Activated CD4-positive, CD25-positive, alpha-beta regulatory T cell (primary cell): ENCODE results near the gene AKR1C3.
"Not testable (repeated sequence)": the region's sequence is repeated elsewhere in the genome, so short reads cannot be mapped to it uniquely, and the experiment has no call there.

Experiments used
- DNase-seq, 4 experiments: peaks; one replicate each; lab custom pipeline; 2025; lab: John Stamatoyannopoulos, UW

AKR1C3 gene

DNA sequence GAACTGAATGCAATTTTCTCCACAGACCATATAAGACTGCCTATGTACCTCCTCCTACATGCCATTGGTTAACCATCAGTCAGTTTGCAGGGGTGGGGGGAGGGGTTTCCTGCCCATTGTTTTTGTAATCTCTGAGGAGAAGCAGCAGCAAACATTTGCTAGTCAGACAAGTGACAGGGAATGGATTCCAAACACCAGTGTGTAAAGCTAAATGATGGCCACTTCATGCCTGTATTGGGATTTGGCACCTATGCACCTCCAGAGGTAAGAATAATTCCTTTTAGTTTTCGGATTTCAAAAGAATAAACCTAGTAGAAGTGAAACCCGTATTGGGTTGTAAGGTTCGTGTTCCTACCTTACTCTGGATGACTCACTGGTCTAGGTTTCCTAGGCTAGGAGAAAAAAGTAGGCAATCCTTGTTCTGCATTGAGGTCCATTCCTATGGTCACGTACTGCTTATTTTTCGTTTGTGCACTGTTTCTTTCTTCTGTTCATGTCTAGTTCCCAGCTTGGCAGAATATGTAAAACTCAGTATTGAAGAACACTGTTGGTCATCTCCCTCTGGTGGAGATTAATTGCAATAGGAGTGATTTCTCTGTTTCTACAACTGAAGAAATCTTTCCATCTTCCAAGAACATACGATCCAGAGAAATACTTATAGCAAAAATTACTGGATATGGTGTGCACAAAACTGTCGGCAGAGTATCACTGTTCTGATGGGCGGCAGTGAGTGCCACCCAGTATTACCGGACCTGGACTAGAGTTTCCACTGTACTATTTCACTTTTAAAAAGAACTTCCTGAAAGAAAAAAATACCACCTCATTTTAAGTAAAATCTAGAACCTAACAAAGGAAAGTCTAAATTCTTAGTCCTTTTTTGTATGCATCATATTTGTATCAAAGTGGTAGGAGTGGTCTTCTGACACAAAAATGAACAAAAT, at the start of gene AKR1C3:
Gene AKR1C3, plus strand, starts transcription at position 150 of the 941 bp plus-strand sequence. Its CDS starts 31 bp downstream, at position 181.
- no peak for DNase-seq

DNA sequence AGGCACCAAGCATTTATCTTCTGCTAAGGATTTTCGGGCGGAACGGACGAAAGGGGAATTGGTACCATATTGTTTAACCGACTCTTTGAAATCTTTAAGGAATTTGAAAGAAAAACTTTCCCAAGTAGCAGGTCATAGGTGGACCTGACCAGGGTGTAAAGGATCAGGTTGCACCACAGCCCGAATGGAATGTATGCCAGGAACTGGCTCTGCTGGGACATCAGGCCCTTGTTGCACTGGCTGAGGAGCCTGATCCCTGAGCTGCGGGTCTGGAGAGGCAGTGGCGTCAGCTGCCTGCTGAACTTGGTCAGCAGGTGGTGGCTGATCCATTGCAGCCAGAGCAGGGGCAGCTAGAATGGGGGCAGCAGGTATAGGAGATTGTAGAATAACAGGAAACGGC, 49.1 kb upstream of the AKR1C3 start:
- no peak for DNase-seq

DNA sequence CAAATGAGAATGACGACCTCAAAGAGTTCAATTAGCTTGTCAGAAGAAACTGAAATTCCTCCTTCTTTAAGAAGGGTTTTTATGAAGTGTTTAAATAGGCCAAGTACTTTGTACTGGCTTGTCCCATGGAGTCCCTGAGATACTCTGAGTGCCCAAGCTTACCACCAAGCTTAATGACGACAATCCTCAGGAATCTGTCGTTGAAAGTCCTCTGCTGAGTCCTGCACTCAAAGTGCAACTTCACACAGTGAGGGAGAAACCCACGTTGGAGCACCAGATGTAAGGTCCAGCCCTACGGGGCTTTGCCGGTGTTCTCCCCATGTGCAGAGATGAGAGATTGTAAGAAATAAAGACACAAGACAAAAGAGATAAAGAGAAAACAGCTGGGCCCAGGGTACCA, 47.8 kb upstream of the AKR1C3 start:
- no peak for DNase-seq

DNA sequence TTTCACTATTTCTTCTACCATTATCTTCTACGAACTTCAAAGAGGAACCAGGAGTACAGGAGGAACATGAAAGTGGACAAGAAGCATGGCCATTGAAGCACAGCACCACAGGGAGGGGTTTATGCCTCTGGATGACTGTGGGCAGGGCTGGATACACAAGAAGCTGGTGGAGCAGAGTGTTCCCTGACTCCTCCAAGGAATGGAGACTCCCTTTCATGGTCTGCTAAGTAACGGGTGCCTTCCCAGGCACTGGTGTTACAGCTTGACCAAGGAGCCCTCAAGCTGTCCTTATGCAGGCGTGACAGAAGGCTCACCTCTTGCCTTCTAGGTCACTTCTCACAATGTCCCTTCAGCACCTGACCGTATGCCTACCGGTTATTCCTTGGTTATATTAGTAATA, 47.2 kb upstream of the AKR1C3 start:
- not testable (repeated sequence) for DNase-seq

DNA sequence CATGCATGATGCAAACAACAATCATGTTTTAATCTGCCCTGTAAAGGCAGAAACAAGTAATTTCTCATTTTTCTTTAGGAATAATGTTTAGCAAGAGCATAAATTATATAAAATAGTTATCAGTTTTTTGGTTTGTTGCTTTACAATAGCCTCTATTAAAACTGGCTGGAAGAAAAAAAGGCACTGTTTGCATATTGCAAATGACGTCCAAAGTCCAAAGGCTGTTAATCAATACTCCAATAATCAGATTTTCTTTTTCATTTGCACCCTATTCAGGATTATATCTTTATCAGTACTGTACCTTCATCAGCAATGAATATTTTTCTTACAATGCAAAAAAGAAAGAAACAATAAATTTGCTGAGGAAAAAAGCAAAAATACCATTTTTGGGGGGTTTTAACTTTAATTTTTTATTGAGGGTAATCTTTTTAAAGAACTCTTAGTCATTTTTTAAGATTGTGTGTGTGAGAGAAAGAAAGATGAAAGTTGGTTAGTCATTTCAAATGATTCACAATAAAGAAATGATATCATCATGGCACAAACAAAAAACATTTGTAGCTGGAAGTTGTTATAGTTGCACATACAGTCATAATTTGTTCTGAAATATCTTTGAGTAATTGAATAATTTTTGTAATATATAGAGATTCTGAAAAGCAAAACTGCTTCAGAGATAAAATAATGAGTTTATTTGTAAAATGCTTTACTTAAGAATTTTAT, 46.1 kb upstream of the AKR1C3 start:
- DNase-seq = no peak

DNA sequence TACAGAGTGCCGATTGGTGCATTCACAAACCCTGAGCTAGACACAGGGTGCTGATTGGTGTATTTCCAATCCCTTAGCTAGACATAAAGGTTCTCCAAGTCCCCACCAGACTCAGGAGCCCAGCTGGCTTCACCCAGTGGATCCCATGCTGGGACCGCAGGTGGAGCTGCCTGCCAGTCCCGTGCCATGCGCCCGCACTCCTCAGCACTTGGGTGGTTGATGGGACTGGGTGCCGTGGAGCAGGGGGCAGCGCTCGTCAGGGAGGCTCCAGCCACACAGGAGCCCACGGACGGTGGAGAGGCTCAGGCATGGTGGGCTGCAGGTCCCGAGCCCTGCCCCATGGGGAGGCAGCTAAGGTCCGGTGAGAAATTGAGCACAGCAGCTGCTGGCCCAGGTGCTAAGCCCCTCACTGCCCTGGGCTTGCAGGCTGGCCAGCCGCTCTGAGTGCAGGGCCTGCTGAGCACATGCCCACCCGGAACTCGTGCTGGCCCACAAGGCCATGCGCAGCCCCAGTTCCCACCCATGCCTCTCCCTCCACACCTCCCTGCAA, 41.2 kb upstream of the AKR1C3 start:
- not testable (repeated sequence) for DNase-seq

DNA sequence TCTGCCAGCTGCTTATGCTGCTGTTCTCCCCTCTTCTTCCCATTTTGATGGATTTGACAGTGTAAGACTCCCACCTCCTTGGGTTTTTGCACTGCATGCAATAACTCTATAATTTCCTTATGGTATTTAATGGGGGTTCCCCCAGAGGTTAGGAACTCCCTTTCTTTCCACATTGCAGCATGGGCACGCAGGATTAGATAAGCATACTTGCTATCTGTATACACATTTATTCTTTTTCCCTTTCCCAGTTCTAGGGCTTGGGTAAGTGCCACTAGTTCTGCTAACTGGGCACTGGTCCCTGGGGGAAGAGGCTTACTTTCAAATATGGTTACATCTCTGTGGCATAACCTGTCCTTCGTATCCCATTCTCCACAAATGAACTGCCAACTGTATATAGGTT, 39.4 kb upstream of the AKR1C3 start:
- not testable (repeated sequence) for DNase-seq

DNA sequence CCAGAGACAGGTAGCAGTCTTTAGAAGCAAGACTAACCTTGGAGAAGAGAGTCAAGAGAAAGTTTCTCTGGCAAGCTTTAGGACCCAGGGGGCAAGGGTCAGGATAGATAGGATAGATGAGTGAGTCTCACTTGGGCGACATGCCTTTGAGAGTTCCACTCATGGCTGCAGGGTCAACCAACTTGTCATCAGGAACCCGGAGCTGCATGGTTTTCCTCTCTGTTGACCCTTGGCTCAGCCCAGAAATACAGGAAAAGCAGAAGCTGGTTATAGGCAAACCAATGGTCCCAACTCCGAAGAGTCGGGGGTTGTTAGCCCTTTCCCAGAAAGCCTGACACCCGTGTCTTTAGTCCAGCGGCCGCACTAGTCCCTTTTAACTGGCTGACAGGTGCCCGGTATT, 34.9 kb upstream of the AKR1C3 start:
- not testable (repeated sequence) for DNase-seq

DNA sequence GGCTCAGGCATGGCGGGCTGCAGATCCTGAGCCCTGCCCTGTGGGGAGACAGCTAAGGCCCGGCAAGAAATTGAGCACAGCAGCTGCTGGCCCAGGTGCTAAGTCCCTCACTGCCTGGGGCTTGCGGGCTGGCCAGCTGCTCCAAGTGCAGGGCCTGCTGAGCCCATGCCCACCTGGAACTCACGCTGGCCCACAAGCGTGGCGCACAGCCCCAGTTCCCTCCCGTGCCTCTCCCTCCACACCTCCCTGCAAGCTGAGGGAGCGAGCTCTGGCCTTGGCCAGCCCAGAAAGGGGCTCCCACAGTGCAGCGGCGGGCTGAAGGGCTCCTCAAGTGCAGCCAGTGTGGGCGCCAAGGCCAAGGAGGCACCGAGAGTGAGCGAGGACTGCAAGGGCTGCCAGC, 33.4 kb upstream of the AKR1C3 start:
- DNase-seq = not testable (repeated sequence)

DNA sequence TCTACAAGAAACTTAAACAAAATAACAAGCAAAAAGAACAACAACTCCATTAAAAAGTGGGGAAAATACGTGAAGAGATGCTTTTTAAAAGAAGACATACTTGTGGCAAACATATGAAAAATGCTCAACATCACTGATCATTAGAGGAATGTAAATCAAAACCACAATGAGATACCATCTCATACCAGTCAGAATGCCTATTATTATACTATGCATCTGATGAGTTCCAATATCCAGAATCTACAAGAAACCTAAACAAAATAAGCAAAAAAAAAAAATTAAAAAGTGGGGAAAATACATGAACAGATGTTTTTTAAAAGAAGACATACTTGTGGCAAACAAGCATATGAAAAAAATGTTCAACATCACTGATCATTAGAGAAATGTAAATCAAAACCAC, 29.6 kb upstream of the AKR1C3 start:
- no peak for DNase-seq

DNA sequence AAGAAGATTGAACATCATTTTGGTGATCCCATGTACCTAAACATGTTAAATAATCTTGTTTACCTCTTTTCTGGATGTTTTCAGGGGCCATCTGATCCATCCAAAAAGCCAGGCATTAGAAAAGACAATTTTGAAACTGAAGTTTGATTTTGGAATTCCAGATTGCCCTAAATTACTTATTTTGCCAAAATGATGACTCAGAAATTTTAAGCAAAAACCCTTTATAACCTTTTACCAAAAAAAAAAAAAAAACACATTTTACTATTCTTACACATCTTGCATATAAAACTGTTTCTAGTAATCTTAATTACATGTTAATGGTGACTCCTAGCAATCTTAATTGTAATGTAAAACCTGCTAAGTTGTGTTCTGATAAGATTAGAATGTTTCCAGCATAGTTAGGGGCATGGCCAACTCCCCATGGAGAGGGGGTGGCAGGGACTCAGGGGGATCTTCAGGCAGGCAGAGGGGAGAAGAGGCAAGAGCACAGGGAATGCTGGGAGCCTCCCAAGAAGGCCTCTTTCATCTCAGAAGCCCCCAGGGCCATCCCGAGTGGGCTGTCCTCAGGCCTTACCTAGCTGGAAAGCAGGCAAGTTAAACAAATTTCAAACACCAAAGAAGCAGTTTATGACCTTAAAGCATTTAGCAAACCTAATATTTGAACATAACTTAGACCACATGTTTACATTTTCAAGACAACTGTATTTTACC, 25.8 kb upstream of the AKR1C3 start:
- DNase-seq = no peak

DNA sequence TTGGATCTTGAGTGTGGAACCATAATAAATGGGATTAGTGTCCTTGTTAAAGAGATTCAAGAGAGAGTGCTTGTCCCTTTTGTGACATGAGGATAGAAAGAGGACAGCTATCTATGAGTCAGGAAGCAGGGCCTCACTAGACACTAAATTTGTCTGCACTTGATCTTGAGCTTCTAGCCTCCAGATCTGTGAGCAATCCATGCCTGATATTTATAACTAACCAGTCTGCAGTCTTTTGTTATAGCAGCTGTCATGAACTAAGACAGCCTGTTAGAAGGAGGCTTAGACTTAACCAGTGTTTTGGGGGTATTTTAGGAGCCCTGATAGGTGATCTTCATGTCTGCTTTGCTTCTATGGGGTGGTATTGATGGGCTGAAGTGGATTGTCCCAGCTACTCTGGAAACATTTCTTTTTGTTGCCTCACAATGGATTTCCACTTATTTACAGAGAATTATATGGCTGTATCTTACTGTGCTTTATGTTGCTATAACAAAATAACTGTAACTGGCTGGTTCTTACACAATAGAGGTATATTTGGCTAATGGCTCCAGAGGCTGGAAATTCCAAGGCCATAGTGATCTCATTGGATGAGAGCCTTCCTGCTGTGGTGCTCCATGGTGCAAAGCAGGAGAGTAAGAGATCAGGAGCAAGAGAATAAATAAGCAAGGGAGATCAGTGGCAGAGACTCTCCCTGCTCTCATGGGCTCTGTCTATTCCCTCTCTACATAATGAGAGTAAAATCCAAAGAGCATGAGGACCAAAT, 23.4 kb upstream of the AKR1C3 start:
- DNase-seq = no peak

DNA sequence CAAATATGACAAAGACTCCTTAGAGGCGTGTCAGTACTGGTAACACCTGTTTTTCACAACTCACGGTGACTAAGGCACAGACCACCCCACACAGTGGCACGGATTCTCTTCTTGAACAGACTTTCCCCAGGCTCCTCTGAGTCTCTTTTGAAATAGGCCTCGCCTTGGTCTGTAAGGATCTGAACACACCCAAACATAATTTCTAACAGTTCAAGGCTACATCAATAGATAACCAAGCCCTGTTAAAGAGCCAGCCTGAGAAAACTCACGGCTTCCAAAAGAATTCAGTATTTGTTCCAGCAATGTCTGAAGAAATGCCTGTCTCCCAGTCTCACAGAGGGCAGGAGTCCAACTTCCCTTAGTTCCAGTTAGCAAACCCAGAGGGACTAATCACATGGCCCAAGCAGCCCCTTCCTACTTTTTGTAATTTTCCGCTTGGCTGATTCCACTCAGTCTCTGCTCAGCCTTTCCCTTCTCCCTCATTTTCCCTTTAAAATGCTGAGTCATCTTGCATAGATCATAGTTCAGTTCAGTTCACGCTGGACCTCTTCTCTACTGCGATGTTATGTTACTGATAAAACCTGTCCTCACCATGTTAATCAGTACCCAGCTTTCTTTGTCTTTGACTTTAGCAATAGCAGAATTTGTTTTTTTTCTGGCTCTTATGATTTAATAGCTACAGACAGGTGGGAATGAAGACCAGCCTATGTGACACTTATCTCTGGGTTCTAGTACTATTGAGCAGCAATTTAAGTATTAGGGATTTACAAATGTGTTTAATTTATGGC, 22.6 kb upstream of the AKR1C3 start:
- no peak for DNase-seq

DNA sequence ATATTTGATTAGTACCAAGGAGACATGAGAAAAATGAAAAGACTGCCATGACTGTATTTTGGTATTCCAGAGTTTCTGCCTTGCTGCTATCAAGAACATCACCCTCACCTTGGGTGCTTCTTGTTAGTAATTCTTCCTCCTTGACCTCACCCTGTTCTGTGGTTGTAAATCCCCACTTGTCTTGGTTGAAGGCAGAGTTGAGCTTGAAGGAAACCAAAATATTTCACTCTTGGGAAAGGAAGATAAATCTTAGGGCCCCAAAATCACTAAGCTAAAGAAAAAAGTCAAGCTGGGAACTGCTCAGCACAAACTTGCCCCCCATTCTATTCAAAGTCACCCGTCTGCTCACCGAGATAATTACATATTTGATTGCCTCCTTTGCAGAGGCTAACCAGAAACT, 20.6 kb upstream of the AKR1C3 start:
- no peak for DNase-seq

DNA sequence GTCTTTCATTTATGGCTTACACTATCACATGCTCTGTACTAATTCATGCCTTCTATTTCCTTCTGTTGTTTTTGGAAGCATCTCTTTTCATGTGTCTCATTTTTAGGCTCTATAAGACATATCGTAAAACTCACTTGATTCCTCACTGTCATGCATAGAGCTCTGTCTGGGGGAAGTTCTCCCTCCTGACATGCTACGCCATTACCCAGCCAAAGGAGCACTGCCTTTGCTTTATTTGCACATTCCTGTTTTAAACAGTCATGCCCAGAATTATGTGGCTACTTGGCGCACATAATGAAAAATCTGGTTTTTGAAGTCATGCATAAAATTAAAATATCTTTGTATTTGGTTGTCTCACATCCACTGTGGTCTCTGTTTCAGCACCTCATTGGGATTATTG, 17.6 kb upstream of the AKR1C3 start:
- DNase-seq = no peak

DNA sequence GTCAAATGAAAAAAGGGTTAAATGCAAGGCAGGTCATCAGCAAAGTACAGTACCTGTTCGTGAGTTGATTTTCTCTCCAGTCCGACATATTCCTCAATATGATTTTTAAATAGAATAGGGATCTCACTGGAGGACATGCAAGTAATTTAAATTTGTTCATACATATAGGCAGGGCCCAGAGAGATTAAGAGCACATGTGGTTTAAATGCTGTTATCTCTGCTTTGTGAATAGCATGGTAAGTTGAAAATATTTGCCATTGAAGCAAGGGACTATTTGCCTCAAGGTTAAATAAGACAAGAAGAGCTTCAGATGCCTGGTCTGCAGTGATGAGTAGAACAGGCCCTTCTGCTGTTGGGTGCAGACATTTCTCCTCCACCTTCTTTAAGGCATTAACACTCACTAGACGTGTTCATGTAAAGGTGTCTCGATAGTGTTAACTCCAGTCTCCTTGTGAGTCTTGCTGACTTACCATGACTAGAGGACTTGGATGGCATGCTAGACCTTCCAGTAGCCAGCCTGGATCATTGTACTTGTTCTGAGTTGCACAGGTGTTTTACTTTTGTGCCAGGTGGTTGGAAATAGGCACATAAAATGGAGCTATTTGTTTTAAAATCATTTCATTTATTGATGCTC, 15.6 kb upstream of the AKR1C3 start:
- no peak for DNase-seq

DNA sequence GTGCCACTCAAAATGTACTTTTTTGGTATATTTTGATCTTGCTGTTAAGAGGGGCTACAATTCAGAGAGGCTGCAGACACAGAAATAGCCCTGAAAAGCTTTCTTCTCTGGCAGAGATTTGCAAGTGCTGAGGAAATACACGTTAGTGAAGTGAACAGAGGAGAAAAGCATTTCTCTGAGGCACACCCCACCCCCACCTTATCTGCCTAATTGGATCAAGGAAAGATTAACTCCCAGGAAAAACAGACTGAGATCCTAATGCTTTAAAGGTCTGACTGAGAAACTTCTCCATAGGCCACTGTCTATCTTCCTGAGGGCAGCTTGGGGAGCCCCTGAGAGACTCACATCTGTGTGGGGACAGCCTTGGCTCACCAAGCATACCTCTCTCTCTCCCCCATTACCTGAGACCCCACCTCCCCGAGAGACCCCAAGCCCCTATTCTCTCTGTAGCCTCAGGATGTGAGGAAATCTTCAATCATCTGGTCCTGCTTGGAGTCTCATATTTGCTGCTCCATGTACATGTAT, 14.8 kb upstream of the AKR1C3 start:
- no peak for DNase-seq

DNA sequence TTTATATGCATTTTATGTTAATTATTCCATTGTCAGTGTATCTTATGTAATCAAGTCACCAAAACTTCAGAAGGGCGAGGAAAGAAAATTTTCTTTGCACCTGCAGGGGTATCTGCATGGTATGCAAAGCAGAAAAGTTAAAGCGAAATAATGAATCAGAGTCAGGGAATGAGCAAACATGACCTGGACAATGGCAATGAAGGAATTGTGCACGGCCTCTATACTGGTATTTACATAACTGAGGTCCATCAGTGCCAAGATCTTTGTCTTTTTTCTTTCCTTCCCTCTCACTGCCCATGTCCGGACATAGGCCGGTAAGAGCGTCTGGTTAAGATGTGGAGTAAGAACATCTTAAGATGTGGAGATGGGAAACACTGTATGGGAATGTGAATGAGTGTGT, 14.4 kb upstream of the AKR1C3 start:
- DNase-seq = no peak

DNA sequence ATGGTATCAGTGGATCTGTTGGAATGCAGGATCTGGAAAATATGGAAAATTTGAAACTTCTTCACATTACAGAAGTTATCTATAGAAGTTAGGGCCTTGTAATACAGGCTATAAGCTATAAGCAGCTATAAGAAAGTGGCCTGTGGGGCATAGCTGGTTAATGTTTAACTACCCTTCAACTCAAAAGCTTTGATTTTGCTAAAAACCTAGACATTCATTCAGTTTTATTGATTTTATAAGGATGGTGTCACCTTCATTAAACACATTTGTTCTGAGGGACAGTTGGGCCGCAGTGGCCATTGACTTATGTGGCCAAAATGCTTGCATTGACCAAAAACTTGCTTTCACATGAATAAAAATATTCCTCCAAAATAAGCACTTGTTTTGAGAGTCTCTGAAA, 13.1 kb upstream of the AKR1C3 start:
- DNase-seq = no peak

DNA sequence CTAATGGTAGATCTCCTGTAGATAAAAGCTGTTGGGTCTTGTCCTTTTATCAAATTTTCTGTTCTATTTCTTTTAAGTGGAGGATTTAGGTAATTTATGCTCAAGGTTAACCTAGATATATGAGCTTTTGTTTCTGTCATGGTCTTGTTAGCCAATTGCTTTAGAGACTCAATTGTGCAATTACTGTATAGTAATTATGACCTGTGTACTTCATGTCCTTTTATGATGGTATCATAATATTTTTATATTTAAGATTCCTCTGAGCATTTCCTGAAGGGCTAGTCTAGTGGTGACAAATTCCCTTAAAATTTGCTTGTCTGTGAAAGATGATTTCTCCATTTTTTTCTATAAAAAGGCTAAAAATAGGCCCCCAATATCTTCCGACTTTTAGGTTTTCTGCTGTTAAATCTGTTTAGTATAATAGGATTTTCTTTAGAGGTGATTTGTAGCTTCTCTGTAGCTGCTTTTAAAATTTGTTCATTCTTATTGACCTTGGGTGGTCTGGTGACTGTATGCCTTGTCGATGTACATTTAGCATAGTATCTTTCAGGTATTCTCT, 5.4 kb upstream of the AKR1C3 start:
- DNase-seq = no peak
